Non-pigmented ciliary epithelial cell (primary cell): ENCODE data around the gene C1QL3.

Source experiments
- DNase-seq: peaks from one replicate; pipeline ENCODE4 v3.0.0-alpha.2; 2010; ENCODE audit warnings: low read depth

C1QL3 gene

DNA sequence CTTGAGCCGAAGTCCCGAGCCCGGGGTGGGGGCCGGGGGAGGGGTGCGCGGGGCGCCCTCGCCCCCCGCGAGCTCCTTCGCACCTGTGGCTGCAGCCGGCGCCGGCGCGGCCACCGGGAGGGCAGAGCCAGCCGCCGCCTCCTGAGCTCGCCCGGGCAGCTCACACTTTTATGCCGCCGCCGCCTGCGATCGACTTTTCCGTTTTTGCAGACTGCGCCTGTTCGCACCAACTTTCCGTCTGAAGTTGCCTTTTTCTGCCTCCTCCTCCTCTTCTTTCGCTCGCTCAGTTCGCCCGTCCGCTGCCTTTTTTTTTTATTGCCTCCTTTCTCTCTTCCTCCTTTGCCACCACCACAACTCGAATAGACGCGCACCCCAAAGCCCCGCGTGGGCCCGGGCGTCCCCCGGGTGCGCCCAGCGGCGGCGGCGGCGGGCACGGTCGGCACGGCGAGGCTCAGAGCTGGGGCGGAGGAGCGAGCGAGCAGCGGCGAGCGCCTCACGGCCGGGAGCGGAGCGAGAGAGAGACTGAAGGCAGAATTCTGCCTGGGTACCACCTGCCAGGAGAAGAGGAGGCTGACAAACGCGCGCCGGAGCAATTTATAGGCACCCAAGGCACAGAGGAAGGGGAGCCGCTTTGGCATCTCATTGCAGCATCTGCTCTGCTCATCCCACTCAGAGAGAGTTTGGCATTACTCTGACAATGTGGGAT is at the start of gene C1QL3:
C1QL3 (minus strand) TSS at position 569 of the 706 bp plus-strand sequence. CDS start 814 bp downstream, outside the sequence.
- no peak for DNase-seq

DNA sequence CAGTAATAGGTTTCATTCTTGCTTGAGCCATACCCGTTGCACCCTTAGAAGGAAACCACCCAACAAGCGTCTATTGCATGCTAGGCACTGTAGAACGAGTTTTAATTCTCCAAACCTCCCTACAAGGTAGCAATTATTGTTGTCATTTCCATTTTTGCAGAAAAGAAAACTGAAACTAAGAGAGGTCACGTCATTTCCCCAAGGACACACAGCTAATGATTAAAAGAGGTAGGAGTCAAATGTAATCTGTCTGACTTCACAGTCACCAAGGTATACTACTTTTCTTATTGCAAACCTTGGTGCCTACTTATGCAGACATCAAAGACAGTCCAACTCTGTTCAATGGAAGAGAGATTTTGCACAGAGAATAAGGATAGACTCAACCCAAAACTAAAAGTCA is 49.1 kb upstream of the C1QL3 start:
- DNase-seq = no peak

DNA sequence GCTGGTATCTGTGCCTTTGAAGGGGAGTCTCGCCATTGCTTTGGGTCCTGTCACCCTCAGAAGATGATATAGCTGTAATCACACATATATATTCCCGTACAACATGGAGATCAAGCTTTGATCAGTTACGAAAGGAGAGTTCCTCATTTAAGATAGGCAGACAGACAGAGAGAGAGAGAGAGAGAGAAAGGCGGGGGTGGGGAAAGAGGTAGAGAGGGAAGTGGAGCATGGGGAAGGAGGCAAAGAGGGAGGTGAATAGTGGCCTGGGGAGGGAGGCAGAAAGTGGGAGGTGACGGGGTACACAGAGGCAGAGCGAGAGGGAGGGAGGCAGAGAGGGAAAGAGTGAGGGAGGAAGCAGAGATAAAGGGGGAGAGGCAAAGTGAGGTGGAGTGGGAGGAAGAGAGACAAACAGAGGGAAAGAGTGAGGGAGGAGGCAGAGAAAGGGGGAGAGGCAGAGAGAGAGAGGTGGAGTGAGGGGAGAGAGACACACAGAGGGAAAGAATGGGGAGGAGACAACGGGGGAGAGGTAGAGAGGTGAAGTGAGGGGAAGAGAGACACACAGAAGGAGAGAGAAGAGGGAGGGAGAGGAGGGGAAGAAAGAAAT is 44.6 kb upstream of the C1QL3 start:
- no peak for DNase-seq

DNA sequence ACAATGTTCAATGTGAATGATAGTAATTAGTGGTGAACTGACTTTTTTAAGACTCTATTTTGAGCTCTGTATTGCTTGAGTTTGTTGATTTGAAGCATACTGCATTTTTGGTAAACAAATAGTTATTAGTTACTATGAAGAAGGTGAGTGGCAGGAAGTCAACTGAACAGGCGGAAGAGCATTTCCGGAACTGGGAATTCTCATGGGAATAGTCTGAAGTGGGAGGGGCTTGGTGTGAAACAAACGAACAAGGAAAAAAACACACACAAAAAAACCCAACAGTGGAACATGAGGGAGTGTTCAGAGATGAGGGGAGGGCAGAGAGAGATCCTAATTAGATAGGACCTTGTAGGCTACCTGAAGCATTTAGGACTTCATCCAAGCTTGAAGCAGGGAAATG is 43.9 kb upstream of the C1QL3 start:
- DNase-seq = no peak

DNA sequence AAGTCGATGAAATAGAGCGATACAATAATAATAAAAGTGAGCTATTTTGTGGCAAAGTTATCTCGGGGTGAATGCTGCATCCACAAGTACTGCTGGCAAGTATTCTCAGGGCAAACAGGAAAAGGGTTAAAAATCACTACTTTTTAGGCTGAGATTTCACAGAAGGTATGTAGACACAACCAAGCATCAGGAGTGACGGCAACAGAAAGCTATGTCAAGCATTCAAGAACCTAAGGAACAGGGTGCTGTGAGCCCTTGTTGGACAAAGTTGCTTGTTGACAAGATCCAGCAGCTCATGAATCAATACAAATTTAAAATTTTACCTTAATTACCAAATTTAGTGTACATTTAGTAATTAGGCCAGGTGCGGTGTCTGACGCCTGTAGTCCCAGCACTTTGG is 41.2 kb upstream of the C1QL3 start:
- DNase-seq = no peak

DNA sequence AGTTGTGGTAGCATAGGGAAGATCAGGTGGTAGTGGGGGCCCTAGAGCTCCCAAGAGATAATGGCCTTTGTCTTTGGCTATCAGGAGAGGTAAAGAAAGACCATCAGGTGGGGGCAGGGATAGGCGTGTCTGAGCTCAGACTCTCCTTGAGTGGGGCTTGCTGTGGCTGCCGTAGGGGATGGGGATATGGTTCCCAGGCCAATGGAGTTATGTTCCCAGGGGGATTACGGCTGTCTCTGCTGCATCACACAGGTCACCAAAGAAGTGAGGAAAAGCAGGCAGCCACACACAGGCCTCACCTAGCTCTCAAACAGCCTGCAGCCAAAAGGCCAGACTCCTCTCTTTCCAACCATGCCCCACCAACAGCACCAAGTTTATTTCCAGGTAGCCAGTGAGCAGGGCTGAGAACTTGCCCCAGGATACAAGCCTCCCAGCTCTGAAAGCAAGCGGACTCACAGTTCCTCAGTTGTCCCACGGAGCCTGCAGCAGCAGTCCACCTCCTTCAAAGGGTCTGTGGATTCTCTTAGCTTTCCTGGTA is 37.6 kb upstream of the C1QL3 start:
- no peak for DNase-seq

DNA sequence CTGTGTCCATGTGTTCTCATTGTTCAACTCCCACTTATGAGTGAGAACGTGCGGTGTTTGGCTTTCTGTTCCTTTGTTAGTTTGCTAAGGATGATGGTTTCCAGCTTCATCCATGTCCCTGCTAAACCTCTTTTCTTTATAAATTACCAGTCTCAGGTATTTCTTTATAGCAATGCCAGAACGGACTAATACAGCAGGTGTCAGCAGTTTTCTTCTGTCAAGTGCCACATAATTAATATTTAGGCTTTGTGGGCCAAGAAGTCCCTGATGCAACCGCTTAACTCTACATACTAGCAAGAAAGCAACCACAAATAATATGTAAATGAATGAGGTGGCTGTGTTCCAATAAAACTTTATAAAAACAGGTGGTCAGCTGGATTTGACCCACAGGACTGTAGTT is 26.3 kb upstream of the C1QL3 start:
- no peak for DNase-seq

DNA sequence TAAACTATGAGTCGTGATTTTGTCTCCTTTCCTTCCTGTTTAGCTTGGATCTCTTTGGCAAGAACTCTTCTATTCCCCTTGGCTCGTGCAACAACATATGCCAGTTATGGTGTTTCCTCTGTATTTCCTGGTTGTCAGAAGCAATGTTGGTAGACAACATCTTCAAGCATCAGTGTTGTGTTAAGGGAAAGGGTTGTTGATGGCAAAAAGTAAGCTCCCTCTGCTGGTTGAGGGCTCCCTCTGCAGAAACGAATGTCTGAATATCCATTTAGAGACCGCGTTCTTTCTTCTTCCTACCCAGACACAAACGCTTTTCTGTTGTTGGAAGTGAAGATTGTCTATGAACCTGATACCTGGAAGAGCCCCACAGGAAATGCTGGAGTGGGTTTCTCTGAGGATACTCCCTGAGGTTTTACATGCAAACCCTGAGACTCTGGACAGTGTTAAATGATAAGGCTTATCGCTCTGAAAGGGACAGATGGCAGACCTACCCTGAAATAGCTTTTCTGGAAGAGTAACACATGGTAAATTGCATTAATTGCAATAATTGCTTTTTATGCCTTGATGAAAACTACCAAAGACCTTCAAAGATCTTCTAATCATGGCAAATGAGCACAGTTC is 23.5 kb upstream of the C1QL3 start:
- DNase-seq = peak; percentile 8

DNA sequence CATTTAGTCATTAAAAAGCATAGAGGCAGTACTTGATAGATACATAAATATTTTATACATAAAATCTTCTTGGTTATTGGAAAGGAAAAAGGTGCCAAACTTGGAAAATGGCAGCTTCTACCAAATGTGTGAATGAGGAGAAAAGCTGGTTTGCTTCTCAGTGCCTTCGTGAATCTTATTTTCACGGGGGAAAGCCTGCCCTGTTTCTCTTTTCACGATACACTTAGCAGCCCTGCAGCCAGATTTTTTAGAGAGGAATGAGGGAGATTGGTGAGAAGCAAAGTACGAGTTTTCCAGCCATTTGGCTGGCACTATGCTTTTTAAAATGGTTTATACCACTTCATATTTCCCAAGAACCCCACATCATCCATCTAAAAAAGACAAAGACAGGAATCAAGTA is 22.9 kb upstream of the C1QL3 start:
- no peak for DNase-seq

DNA sequence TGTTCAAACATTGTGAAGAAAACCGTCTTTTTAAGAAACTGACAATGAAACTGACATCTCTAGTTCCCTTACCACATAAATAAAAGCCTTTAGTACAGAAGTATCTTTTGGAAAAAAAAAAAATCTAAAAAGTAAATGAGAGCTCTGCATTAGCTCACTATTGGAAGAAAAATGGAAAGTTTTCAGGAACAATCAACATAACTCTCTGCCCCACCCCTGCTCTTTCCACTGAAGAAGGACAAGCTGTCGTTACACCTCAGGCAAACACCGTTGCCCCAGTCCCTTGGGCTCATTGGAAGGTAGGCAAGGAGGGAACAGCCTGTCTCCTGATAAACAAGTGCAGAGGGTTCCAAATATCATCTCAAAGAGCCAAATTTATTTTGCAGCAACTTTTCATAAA is 22.4 kb upstream of the C1QL3 start:
- DNase-seq = no peak

DNA sequence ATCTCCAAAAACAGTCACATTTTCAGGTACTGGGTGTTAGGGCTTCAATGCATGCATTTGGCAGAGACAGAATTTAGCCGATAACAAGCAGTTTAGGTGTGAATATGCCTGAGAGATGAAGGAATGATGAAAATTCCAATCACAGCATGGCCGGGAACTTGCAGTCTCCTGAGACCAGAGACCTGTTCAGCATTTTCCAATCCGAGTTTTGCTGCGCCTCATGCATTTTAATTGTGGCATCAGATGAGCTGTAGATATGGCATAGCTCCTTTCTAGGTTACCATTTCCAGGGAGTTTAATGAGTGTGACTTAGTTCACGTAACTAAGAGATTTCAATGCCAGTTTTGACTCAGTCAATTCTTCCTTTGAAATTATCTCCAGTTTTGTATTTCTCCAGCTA is 14.5 kb upstream of the C1QL3 start:
- no peak for DNase-seq

DNA sequence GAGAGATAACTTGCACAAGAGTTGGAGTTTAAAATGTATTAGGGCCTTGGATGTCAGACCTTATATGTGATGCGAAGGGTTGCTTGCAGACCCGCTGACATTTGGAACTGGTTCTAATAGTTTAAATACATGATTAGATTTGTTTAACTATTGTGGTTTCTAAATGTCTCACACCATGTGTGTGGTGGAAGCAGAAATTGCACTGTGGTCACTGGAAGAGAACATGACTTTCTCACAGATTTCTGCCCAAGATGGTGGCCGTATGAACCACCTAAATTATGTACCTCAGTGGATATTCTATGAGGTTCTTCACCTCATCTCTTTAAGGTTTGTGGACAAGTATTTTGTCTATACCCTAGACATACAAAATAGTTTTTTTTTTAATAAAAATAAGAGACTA is 8.2 kb upstream of the C1QL3 start:
- no peak for DNase-seq

DNA sequence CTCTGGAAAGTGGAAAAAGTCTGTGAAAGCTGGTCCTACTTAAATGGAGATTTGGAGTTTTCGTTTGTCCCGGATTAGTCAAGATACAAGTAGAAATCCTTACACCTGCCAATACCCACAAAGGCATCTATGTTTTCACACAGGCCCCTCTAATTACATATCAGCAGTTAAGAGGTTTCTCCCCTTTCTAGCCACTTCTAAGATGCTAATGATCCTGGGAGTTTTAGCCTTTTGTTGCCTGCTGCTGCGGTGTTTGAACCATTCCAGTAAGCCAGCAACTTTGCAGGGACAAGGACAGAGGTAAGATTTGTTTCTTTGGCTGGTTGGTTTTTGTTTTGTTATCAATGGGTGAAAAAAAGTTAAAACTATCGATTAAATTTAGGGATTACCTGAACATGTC is 5.8 kb upstream of the C1QL3 start:
- DNase-seq = no peak

DNA sequence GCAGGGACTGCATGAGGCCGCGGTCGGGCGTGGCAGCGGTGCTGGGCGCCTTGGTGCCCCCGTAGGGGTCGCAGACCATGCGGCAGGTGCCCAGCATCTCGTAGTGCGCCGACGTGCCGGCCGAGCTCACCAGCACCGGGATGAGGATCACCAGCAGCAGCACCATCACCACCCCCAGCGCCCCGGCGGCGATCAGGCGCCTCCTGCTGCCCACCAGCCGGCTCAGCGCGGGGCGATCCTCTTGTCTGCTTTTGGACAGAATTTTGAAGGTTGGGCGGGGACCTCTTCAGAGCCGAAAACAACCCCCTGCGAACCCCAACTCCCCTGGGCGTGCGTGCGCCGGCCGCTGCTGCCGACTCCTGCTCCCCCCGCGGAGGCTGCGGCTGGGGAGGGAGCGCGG is 779 bp downstream of the C1QL3 start:
- DNase-seq = no peak

DNA sequence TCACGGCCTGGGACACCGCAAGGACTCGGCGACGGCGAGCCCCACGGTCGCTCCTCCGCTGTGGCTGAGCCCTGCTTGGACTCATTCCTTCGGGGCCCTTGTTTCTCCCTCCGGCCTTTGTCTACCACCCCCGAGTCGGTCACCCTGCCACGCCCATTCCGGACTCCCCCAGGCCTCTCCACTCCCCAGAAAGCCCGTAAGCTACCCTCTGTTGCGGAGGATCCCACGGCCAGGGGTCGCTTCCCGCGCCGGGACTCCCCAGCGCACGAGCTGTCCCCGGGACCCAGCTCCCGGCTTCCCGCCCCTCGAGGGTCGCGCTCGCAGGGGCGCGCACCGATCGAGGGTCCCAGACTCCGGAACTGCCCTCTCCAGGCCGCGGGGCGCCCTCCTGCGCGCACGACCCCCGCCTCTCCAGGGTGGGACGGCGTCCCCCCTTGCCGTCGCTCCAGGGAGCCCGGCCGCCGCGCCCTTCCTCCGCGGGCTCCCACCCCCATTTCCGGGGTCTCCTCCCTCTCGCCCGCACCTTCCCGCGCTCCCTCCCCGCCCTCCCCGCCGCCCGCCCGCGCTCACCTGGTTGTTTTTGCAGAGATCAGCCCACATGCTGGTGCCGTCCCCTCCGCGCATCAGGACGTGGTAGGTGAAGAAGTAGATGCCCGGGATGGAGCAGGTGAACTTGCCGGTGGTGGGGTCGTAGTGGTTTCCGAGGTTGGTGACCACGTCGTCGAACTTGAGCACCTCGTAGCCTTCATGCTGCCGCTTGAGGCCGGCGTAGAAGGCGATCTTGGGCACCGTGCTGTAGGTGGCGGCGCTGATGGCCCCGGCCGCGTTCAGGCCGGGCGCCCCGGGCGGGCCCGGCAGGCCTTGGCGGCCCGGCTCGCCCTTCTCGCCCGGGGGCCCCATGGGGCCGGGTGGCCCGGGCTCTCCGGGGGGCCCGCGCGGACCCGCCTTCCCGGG is 1.5 kb downstream of the C1QL3 start:
- no peak for DNase-seq

DNA sequence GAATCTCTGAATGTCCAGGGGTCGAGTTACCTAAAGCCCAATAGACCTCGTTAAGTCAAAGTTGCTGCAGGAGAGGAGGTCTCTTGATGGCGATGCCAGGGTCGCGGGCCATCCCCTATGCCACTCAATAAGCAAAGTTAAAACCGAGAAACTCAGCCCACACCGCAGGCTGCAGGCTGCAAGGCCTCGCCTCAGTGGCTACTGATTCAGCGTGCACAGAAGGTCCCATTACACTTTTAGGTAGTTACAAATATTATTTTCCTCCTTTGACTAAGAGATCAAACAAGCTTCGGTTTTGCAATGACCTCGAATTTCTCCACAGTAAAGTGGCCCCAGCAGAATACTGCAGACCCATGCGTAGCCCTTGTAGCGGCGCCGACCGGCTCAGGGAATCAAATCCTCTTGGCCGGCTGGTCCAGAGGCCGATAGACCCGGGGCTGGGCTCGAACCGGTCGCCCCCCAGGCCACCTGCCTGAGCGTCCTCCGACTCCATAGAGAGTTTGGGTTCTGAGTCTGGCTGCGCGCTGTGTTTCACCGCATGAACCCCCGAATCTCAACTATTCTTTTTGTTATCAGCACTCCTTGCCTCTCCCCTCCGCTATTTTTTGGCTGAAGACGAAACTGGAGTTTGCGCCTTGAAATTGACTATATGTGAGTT is 2.3 kb downstream of the C1QL3 start:
- no peak for DNase-seq

DNA sequence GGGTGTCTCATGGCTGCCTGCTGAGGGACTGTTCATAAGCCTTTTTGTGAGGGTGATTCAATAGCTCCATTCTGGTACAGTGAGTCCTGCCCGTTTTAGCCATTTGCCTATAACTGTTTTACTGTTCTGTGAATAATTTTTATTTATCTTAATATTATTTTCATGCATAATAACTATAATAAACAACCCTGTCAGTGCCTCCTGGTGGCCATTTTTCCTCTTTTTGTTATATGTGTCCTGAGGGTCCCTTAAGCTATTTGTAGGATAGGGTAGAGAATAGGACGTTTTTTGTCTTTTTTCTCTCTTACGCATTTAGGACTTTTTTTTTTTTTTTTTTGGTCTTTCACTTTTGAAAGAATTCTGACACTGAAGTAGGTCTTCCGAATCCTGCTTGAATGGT is 2.9 kb downstream of the C1QL3 start:
- DNase-seq = no peak

DNA sequence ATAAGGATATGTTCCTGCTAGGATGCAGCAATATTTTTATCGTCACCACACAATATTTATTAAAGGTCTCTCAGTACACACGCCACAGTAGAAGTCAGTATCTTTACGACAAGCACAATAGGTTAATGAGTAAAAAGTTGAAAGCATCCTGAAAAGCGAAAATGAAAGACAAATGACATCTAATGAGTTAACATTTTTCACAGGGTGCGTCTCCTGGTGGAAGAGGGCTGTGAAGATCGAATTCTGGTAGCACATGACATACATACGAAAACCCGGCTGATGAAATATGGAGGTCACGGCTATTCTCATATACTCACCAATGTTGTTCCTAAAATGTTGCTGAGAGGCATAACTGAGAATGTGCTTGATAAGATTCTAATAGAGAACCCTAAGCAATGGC is 10.8 kb downstream of the C1QL3 start:
- no peak for DNase-seq

DNA sequence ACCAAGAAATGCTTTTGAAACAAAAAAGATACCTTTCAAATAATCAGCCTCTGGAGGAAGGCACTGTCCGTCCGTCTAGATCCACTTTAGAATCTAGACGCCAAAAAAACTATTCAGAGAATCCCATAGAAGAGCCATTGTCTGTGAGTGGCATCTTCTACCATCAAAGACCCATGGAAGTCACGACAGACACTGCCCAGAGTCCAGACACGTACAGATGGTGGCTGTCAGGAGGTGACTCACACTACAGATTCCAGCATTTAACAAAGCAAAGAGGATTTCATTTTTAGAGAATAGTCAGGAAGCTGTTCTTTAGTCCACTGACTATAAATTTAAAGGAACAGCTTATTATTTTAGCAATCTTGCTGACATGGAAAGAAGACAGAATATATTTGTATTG is 11.7 kb downstream of the C1QL3 start:
- DNase-seq = no peak

DNA sequence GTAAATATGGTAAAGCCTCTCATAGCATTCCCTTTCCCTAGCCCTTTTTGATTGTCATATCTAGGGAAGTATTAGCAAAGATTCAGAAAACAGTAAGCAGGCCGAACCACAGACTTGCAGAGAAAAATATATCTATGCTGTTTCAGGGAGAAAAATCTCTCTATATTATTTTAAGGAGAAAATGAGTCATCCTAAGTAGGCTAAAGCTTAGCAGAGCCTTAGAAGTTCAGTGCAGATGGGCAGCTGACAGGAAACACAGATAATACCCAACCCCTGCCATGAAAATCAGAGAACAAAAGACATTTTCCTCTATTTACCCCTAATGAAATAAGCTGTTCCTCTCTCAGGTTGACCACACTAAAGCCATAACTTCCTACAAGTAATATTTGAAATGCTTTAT is 16.5 kb downstream of the C1QL3 start:
- no peak for DNase-seq

DNA sequence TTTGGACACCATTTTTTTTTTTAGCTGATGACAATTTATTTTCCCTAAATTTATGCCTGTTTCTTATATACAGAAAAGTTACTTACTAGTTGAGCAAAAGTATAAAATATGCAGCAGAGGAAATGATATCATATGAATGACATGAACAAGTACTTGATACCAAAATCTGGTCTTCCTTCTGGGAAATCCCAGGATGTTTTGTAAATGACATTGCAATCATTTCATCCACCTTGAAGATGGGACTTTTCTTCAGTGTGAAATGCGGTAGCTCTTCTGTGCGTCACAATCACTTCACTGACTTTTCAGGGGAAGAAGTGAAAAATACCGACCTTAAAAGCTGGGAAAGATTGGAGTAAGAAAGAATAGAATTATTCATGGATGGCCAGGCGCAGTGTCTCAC is 23.8 kb downstream of the C1QL3 start:
- DNase-seq = peak; percentile 24
